PFSK-1 (cell line): ENCODE data around the gene FECH.

ENCODE experiments used
- FOXP2 ChIP-seq: optimal IDR thresholded peaks from 2 replicates; pipeline ENCODE3; 2011; ENCODE audit warnings: borderline replicate concordance, control low read depth, inconsistent platforms; ENCODE audit not compliant: insufficient read depth; ENCODE audit errors: extremely low read length, extremely low read depth
- POLR2AphosphoS5 ChIP-seq: IDR thresholded peaks from 2 replicates; pipeline ENCODE4 v1.6.1; 2012; ENCODE audit warnings: low read depth, mild to moderate bottlenecking, control low read depth, low read length, moderate library complexity
- SIN3A ChIP-seq: IDR thresholded peaks from 2 replicates; pipeline ENCODE4 v1.6.1; 2012; ENCODE audit warnings: mild to moderate bottlenecking, low read length, moderate library complexity, borderline replicate concordance; ENCODE audit not compliant: insufficient read depth
- TAF1 ChIP-seq: IDR thresholded peaks from 2 replicates; pipeline ENCODE4 v1.6.1; 2012; ENCODE audit warnings: low read length, control low read depth, borderline replicate concordance; ENCODE audit not compliant: insufficient read depth
- TF ChIP-seq, protein P1 (sequence below), 2 experiments: IDR thresholded peaks; 2 replicates each; pipeline versions ENCODE4 v1.6.1 to v1.8.0; 2011 to 2012; ENCODE audit warnings: low read depth in 2 of 2, low read length in 2 of 2, control low read depth in 1 of 2, inconsistent platforms in 1 of 2, mild to moderate bottlenecking in 1 of 2, moderate library complexity in 1 of 2; ENCODE audit not compliant: insufficient read depth in 1 of 2

DNA sequence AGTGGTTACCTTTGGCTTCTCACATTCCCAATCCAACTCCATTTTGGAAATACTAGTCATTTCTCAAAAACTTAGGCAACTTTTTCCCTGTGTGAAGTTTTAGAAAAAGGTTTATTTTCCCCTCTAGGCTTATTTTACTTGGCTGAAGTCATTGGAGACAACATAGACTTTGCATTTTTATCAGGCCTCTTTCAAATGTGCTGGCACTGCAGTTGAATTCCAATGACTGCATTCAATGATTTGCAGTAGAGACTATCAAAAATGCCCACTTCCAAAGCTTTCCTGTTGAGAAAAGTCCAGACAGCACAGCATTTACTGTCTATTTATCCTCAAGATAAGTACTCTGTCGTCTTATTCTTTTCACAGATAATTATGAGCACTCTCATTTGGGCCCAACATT, 81.3 kb downstream of the FECH start:
- TF ChIP-seq, protein P1, sequence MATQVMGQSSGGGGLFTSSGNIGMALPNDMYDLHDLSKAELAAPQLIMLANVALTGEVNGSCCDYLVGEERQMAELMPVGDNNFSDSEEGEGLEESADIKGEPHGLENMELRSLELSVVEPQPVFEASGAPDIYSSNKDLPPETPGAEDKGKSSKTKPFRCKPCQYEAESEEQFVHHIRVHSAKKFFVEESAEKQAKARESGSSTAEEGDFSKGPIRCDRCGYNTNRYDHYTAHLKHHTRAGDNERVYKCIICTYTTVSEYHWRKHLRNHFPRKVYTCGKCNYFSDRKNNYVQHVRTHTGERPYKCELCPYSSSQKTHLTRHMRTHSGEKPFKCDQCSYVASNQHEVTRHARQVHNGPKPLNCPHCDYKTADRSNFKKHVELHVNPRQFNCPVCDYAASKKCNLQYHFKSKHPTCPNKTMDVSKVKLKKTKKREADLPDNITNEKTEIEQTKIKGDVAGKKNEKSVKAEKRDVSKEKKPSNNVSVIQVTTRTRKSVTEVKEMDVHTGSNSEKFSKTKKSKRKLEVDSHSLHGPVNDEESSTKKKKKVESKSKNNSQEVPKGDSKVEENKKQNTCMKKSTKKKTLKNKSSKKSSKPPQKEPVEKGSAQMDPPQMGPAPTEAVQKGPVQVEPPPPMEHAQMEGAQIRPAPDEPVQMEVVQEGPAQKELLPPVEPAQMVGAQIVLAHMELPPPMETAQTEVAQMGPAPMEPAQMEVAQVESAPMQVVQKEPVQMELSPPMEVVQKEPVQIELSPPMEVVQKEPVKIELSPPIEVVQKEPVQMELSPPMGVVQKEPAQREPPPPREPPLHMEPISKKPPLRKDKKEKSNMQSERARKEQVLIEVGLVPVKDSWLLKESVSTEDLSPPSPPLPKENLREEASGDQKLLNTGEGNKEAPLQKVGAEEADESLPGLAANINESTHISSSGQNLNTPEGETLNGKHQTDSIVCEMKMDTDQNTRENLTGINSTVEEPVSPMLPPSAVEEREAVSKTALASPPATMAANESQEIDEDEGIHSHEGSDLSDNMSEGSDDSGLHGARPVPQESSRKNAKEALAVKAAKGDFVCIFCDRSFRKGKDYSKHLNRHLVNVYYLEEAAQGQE (IDR thresholded peaks at IDR 0.05; ENCODE audit: insufficient read depth in 1 of 2, low read depth in 2 of 2, low read length in 2 of 2): no peak
- TF ChIP-seq TAF1 (no peak), POLR2AphosphoS5 (no peak), SIN3A (no peak), FOXP2 (no peak)
